ENCODE results near the gene NUTF2.
A peak's percentile ranks its signal among the peaks of the same experiment; 100 is the strongest.

Gene NUTF2

DNA sequence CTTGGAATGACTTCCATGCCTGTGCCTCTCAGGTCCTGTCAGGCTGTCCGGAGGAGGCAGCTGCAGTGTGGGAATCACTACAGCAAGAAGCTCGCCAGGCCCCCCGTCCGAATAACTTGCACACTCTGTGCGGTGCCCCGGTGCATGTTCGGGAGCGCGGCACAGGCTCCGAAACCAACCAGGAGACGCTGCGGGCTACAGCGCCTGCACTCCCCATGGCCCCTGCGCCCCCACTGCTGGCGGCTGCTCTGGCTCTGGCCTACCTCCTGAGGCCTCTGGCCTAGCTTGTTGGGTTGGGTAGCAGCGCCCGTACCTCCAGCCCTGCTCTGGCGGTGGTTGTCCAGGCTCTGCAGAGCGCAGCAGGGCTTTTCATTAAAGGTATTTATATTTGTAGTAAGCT is 39.2 kb downstream of the NUTF2 start:
- Histone ChIP-seq H2BK120ac (ENCODE audit: insufficient read depth, low read length, poor library complexity) (no peak overlapping the region), H3K36me3 (ENCODE audit: control insufficient read depth in 1 of 2, insufficient read depth in 2 of 2, low read length in 2 of 2) (peaks cover 34 to 35% of the 10 kb centered on the region in 2 experiments), H3K27ac (ENCODE audit: low read depth, low read length) (no peak overlapping the region), H3K4ac (ENCODE audit: low read depth, low read length) (no peak overlapping the region), H3K4me1 (ENCODE audit: control insufficient read depth in 1 of 2, insufficient read depth in 2 of 2, low read length in 2 of 2) (peaks cover 20 to 25% of the 10 kb centered on the region in 2 experiments), H3K79me1 (ENCODE audit: low read length) (peaks cover 2% of the 10 kb centered on the region), H3K4me2 (ENCODE audit: low read length) (no peak overlapping the region), H3K27me3 (ENCODE audit: insufficient read depth, low read length) (no peaks in the 10 kb centered on the region), H2AFZ (ENCODE audit: insufficient read depth, low read length, poor library complexity) (no peak overlapping the region), H2BK5ac (ENCODE audit: low read depth, low read length, poor library complexity) (no peak overlapping the region), H3K14ac (ENCODE audit: low read length) (no peak overlapping the region), H3K4me3 (ENCODE audit: low read depth, low read length) (no peak overlapping the region), H3K18ac (ENCODE audit: low read length) (no peak overlapping the region), H3K23ac (ENCODE audit: low read length) (no peak overlapping the region), H3K9ac (ENCODE audit: low read length) (no peak overlapping the region), H4K12ac (ENCODE audit: low read depth, low read length) (no peak overlapping the region), H2AK5ac (ENCODE audit: low read length) (no peak overlapping the region), H4K91ac (ENCODE audit: low read depth, low read length) (no peak overlapping the region), H4K8ac (ENCODE audit: low read depth, low read length) (no peak overlapping the region), H2BK12ac (ENCODE audit: low read length) (no peak overlapping the region), H3K9me3 (ENCODE audit: insufficient read depth, low read depth, low read length) (peaks cover 2% of the 10 kb centered on the region), H3K79me2 (ENCODE audit: control insufficient read depth, insufficient read depth, low read length, poor library complexity) (no peaks in the 10 kb centered on the region)
- no CpG with 5 or more reads among the region's 19 CpGs for WGBS (ENCODE audit: extremely low coverage, insufficient coverage, insufficient read length)
- no peak for DNase-seq

DNA sequence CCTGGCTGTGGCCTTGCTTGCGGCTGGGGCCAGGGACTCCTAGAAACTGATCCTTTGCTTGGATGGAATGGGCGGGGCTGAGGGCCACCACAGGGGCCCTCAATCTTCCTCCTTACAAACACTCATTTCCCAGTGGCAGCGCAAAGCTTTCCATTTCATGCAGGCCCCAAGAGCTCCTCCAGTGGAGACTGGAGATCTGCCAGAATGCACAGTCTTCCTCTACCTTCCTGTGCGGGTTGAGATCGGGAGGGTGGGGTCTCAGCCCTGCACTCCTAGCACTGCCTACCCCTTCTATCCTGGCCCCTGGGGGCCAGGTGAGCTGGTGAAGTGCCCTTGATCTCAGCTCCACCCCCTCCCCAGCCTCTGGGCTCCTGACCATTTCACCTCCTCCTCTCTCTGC is 39.7 kb downstream of the NUTF2 start:
- Histone ChIP-seq H2BK120ac (ENCODE audit: insufficient read depth, low read length, poor library complexity) (no peak overlapping the region), H3K14ac (ENCODE audit: low read length) (no peak overlapping the region), H4K12ac (ENCODE audit: low read depth, low read length) (no peak overlapping the region), H4K91ac (ENCODE audit: low read depth, low read length) (no peak overlapping the region), H3K79me1 (ENCODE audit: low read length) (peaks cover 2% of the 10 kb centered on the region), H3K4me1 (ENCODE audit: control insufficient read depth in 1 of 2, insufficient read depth in 2 of 2, low read length in 2 of 2) (peaks cover 20 to 25% of the 10 kb centered on the region in 2 experiments), H3K18ac (ENCODE audit: low read length) (no peak overlapping the region), H3K9me3 (ENCODE audit: insufficient read depth, low read depth, low read length) (peaks cover 2% of the 10 kb centered on the region), H2BK12ac (ENCODE audit: low read length) (no peak overlapping the region), H3K4me3 (ENCODE audit: low read depth, low read length) (no peak overlapping the region), H2AFZ (ENCODE audit: insufficient read depth, low read length, poor library complexity) (no peak overlapping the region), H3K9ac (ENCODE audit: low read length) (no peak overlapping the region), H3K27me3 (ENCODE audit: insufficient read depth, low read length) (no peaks in the 10 kb centered on the region), H4K8ac (ENCODE audit: low read depth, low read length) (no peak overlapping the region), H3K36me3 (ENCODE audit: control insufficient read depth in 1 of 2, insufficient read depth in 2 of 2, low read length in 2 of 2) (peaks cover 29 to 31% of the 10 kb centered on the region in 2 experiments), H2AK5ac (ENCODE audit: low read length) (no peak overlapping the region), H3K4me2 (ENCODE audit: low read length) (no peak overlapping the region), H3K23ac (ENCODE audit: low read length) (no peak overlapping the region), H3K4ac (ENCODE audit: low read depth, low read length) (no peak overlapping the region), H3K27ac (ENCODE audit: low read depth, low read length) (no peak overlapping the region), H2BK5ac (ENCODE audit: low read depth, low read length, poor library complexity) (no peak overlapping the region), H3K79me2 (ENCODE audit: control insufficient read depth, insufficient read depth, low read length, poor library complexity) (no peaks in the 10 kb centered on the region)
- DNase-seq: no peak
- no CpG with 5 or more reads among the region's 5 CpGs for WGBS (ENCODE audit: extremely low coverage, insufficient coverage, insufficient read length)

DNA sequence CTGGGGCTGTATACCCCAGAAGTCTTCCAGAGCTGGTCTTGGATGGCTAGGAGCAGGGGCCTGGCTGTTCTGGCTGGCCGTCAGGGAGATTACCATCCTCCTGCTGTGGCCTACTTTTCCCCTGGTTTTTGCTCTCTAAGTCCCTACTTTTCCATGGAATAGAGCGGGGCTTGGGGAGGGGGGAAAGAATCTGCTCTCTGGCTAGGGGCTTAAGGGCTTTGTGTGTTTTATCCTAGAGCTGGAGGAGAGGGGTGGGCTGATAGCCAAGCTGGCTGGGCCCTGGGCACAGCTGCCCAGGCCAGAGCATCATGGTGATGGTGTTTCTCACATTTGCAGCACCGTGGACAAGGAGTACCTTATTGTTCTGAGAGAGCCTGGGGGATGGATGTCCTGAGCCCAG is 41.6 kb downstream of the NUTF2 start:
- Histone ChIP-seq H3K36me3 (ENCODE audit: control insufficient read depth in 1 of 2, insufficient read depth in 2 of 2, low read length in 2 of 2) (peaks cover 13 to 15% of the 10 kb centered on the region in 2 experiments), H4K91ac (ENCODE audit: low read depth, low read length) (no peak overlapping the region)
- WGBS (ENCODE audit: extremely low coverage, insufficient coverage, insufficient read length): no CpG with 5 or more reads among the region's 3 CpGs

DNA sequence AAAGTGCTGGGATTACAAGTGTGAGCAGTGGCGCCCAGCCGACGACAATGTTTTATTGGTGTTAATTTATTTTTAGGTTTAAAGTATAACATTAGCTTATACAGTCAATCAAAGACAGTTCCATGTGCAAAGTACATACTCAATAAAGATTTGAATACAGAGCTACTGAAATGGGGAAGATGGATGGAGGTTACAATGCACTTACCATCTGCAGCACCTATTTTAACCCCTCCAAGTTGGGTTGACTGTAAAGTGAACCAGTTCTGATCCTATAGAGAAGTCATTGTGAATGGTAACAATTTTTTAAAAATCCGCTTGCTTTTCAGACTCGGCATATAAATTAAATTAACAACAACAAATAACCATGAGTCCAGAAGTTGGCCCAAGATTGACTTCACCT is 45.6 kb downstream of the NUTF2 start:
- Histone ChIP-seq H3K4me3 (ENCODE audit: low read depth, low read length) (no peak overlapping the region), H4K91ac (ENCODE audit: low read depth, low read length) (no peak overlapping the region), H3K4ac (ENCODE audit: low read depth, low read length) (no peak overlapping the region), H3K14ac (ENCODE audit: low read length) (no peak overlapping the region), H4K8ac (ENCODE audit: low read depth, low read length) (no peak overlapping the region), H2BK5ac (ENCODE audit: low read depth, low read length, poor library complexity) (no peak overlapping the region), H3K9ac (ENCODE audit: low read length) (no peak overlapping the region), H3K9me3 (ENCODE audit: insufficient read depth, low read depth, low read length) (no peaks in the 10 kb centered on the region), H3K79me1 (ENCODE audit: low read length) (peaks cover 6% of the 10 kb centered on the region), H3K27ac (ENCODE audit: low read depth, low read length) (no peak overlapping the region), H3K23ac (ENCODE audit: low read length) (no peak overlapping the region), H4K12ac (ENCODE audit: low read depth, low read length) (no peak overlapping the region), H3K79me2 (ENCODE audit: control insufficient read depth, insufficient read depth, low read length, poor library complexity) (peaks cover 8% of the 10 kb centered on the region), H3K36me3 (ENCODE audit: control insufficient read depth in 1 of 2, insufficient read depth in 2 of 2, low read length in 2 of 2) (no peaks in the 10 kb centered on the region), H3K27me3 (ENCODE audit: insufficient read depth, low read length) (no peaks in the 10 kb centered on the region), H3K18ac (ENCODE audit: low read length) (no peak overlapping the region), H3K4me2 (ENCODE audit: low read length) (peak overlapping the region; percentile 67), H2AK5ac (ENCODE audit: low read length) (no peak overlapping the region), H2BK120ac (ENCODE audit: insufficient read depth, low read length, poor library complexity) (no peak overlapping the region), H3K4me1 (ENCODE audit: control insufficient read depth in 1 of 2, insufficient read depth in 2 of 2, low read length in 2 of 2) (peaks cover 5 to 8% of the 10 kb centered on the region in 2 experiments), H2BK12ac (ENCODE audit: low read length) (no peak overlapping the region), H2AFZ (ENCODE audit: insufficient read depth, low read length, poor library complexity) (no peak overlapping the region)
- no CpG with 5 or more reads among the region's 5 CpGs for WGBS (ENCODE audit: extremely low coverage, insufficient coverage, insufficient read length)
- no peak for DNase-seq

More for the DNA sequence above, 41.6 kb downstream of the NUTF2 start:
- H3K23ac ChIP-seq (ENCODE audit: low read length): no peak overlapping the region
- peaks cover 2% of the 10 kb centered on the region for H3K79me2 ChIP-seq (ENCODE audit: control insufficient read depth, insufficient read depth, low read length, poor library complexity)
- H3K4me2 ChIP-seq (ENCODE audit: low read length): no peak overlapping the region
- H3K18ac ChIP-seq (ENCODE audit: low read length): no peak overlapping the region
- no peak overlapping the region for H4K12ac ChIP-seq (ENCODE audit: low read depth, low read length)
- peaks cover 11 to 18% of the 10 kb centered on the region in 2 experiments for H3K4me1 ChIP-seq (ENCODE audit: control insufficient read depth in 1 of 2, insufficient read depth in 2 of 2, low read length in 2 of 2)
- no peak overlapping the region for H3K4ac ChIP-seq (ENCODE audit: low read depth, low read length)
- no peak overlapping the region for H2BK120ac ChIP-seq (ENCODE audit: insufficient read depth, low read length, poor library complexity)
- H3K27me3 ChIP-seq (ENCODE audit: insufficient read depth, low read length): no peaks in the 10 kb centered on the region
- no peak overlapping the region for H3K4me3 ChIP-seq (ENCODE audit: low read depth, low read length)
- no peak overlapping the region for H2AFZ ChIP-seq (ENCODE audit: insufficient read depth, low read length, poor library complexity)
- peaks cover 4% of the 10 kb centered on the region for H3K79me1 ChIP-seq (ENCODE audit: low read length)
- H2BK12ac ChIP-seq (ENCODE audit: low read length): no peak overlapping the region
- H2BK5ac ChIP-seq (ENCODE audit: low read depth, low read length, poor library complexity): no peak overlapping the region
- H3K27ac ChIP-seq (ENCODE audit: low read depth, low read length): no peak overlapping the region
- H3K9me3 ChIP-seq (ENCODE audit: insufficient read depth, low read depth, low read length): no peaks in the 10 kb centered on the region
- no peak overlapping the region for H2AK5ac ChIP-seq (ENCODE audit: low read length)
- H3K14ac ChIP-seq (ENCODE audit: low read length): no peak overlapping the region
- no peak overlapping the region for H3K9ac ChIP-seq (ENCODE audit: low read length)
- no peak overlapping the region for H4K8ac ChIP-seq (ENCODE audit: low read depth, low read length)
- no peak for DNase-seq
